ENCODE data around the gene ACTN1. TPM values are rescaled to one million over a fixed set of nuclear protein-coding genes. Genes with fewer than 3 reads are reported as not detected.
A peak's percentile ranks its signal among the peaks of the same experiment; 100 is the strongest.

Gene ACTN1
- total RNA-seq, 1 experiment from 2014 or later = 212 TPM

GRCh38 chr14:68862954-68863594, 116.0 kb downstream of the ACTN1 start:
- Histone ChIP-seq H3K4me3 (ENCODE audit: low read depth in 2 of 2, low read length in 2 of 2) (no peak overlapping the region), H3K4me1 (ENCODE audit: control insufficient read depth, insufficient read depth, low read length) (no peaks in the 10 kb centered on the region), H3K27me3 (ENCODE audit: control insufficient read depth, insufficient read depth, low read length) (no peaks in the 10 kb centered on the region), H3K36me3 (ENCODE audit: control insufficient read depth, insufficient read depth, low read length) (no peaks in the 10 kb centered on the region), H3K27ac (ENCODE audit: low read length) (no peak overlapping the region), H3K9me3 (ENCODE audit: control insufficient read depth, insufficient read depth, low read depth, low read length) (0 out of 2 replicates have a peak, but pooled peaks cover 3% of the 10 kb centered on the region)
- intact Hi-C loops (cut with micrococcal nuclease; ENCODE audit: unreplicated experiment) = loop anchor here (5.0 kb wide), 1 partner anchor 244 kb away; no protein-coding TSS in a partner anchor
- DNase-seq (ENCODE audit: low read depth, low spot score) (peak; percentile 48), ATAC-seq (peak; percentile 83)
- in situ Hi-C loops (cut with HindIII; ENCODE audit: low pct_unique_long_range_greater_than_20kb, low sequenced_read_pairs) = no loop called here
- no TSS peak for BruUV-seq (replicated peaks)
- ChIA-PET CTCF (interaction anchor here (1.0 kb wide), 2 partner anchors 241 to 244 kb away, joined by 3 to 7 read pairs; no protein-coding TSS in a partner anchor), POLR2A (interaction anchor here (0.7 kb wide), 1 partner anchor 146 kb away, joined by 9 read pairs; no protein-coding TSS in a partner anchor)
- TF ChIP-seq POLR2AphosphoS5 (IDR thresholded peaks at IDR 0.05; ENCODE audit: low read depth, low read length) (no peak), REST (IDR thresholded peaks at IDR 0.05; ENCODE audit: insufficient read depth in 1 of 2, low read depth in 2 of 2, low read length in 1 of 2) (no peak), SIN3A (IDR thresholded peaks at IDR 0.05; ENCODE audit: borderline replicate concordance, insufficient read depth, low read depth, low read length) (no peak), CTCF (IDR thresholded peaks at IDR 0.05) (peak; percentile 80)

GRCh38 chr14:68860771-68861170, 118.3 kb downstream of the ACTN1 start:
- Histone ChIP-seq H3K27me3 (ENCODE audit: control insufficient read depth, insufficient read depth, low read length) (no peaks in the 10 kb centered on the region), H3K4me3 (ENCODE audit: low read depth in 2 of 2, low read length in 2 of 2) (no peak overlapping the region), H3K36me3 (ENCODE audit: control insufficient read depth, insufficient read depth, low read length) (no peaks in the 10 kb centered on the region), H3K27ac (ENCODE audit: low read length) (no peak overlapping the region), H3K4me1 (ENCODE audit: control insufficient read depth, insufficient read depth, low read length) (no peaks in the 10 kb centered on the region), H3K9me3 (ENCODE audit: control insufficient read depth, insufficient read depth, low read depth, low read length) (0 out of 2 replicates have a peak, but pooled peaks cover 2% of the 10 kb centered on the region)
- ChIA-PET POLR2A (no interaction called here), CTCF (no interaction called here)
- intact Hi-C loops (cut with micrococcal nuclease; ENCODE audit: unreplicated experiment) = loop anchor here (5.0 kb wide), 1 partner anchor 247 kb away; no protein-coding TSS in a partner anchor
- ATAC-seq (no peak), DNase-seq (ENCODE audit: low read depth, low spot score) (no peak)
- in situ Hi-C loops (cut with HindIII; ENCODE audit: low pct_unique_long_range_greater_than_20kb, low sequenced_read_pairs) = no loop called here
- no peak for TF ChIP-seq POLR2AphosphoS5 (IDR thresholded peaks at IDR 0.05; ENCODE audit: low read depth, low read length)
- TF ChIP-seq SIN3A (IDR thresholded peaks at IDR 0.05; ENCODE audit: borderline replicate concordance, insufficient read depth, low read depth, low read length) = no peak
- TF ChIP-seq TCF7L2 (IDR thresholded peaks at IDR 0.05; ENCODE audit: low read depth, low read length) = no peak
- no peak for TF ChIP-seq REST (IDR thresholded peaks at IDR 0.05; ENCODE audit: insufficient read depth in 1 of 2, low read depth in 2 of 2, low read length in 1 of 2)
- no peak for TF ChIP-seq CTCF (IDR thresholded peaks at IDR 0.05)
- no TSS peak for BruUV-seq (replicated peaks)
